Measurements from ENCODE around the gene GOLGA6C.
"Not testable (repeated sequence)": the region's sequence is repeated elsewhere in the genome, so short reads cannot be mapped to it uniquely, and the experiment has no call there.

GOLGA6C gene

DNA sequence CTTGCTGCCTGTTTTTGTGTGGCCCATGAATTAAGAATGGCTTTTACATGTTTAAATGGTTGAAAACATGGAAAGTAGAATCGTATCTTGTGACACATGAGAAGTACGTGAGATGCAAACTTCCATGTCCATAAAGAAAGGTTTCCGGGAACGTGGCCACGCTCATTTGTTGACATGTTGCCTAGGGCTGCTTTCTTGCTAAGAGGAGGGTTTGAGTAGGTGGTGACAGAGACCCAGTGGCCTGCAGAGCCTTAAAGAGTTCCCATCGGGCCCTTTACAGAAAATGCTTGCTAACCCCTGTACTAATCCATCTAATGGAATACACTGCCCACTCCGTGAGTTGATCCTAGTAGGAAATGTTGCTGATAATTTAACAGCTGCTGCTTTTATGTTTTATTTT is 31.0 kb upstream of the GOLGA6C start:
- H3K4me3 ChIP-seq (ENCODE audit: low read depth, low read length); DNase-seq (ENCODE audit: low read depth): not testable (repeated sequence)

DNA sequence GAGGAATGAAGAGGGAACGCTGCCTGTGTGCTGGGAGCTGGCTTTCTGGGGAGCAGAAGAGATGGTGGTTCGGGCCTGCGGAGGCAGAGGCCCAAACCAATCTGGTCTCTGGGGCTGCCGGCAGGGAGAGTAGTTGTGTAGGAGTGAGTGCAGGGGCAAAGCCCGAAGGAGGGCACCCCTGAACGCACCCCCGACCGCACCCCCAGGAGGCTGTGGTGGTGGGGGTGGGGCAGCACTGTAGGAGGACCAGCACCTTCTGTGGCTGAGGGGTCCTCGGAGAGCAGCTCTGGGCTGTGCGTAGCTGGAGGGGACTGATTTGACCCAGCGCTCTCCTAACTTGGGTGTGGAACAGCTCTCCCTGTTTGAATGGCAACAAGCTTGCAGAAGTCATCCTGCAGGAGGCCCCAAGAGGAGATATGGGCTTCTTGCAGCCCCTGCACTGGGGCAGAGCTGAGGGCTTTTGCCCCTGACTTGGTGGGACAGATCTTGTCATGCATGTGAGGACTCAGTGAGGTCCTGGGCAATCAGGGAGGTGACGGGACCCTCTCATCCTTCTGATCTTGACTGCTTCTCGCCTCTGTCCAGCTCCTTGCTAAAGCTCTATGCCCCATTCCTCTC is 30.4 kb upstream of the GOLGA6C start:
- no peak for DNase-seq (ENCODE audit: low read depth)
- no peak overlapping the region for H3K4me3 ChIP-seq (ENCODE audit: low read depth, low read length)

DNA sequence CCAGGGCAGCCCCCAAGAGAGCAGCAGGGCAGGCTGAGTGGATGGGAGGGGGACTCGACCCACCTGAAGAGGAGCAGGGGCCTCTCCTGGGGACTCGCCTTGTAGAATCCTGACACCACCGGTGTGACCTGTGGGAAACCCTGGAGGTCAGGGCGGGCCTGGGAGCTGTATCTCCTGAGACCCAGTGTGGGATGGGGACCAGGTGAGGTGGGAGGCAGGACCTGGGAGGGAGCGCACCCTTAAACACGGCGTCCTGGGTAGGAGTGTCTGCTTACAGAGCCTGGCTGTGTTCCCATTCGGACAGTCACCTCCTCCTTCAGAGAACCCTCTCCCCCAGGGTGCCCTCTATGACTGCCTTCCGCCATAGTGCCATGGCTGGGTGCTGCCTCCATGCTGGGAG is 29.3 kb upstream of the GOLGA6C start:
- no peak for DNase-seq (ENCODE audit: low read depth)

DNA sequence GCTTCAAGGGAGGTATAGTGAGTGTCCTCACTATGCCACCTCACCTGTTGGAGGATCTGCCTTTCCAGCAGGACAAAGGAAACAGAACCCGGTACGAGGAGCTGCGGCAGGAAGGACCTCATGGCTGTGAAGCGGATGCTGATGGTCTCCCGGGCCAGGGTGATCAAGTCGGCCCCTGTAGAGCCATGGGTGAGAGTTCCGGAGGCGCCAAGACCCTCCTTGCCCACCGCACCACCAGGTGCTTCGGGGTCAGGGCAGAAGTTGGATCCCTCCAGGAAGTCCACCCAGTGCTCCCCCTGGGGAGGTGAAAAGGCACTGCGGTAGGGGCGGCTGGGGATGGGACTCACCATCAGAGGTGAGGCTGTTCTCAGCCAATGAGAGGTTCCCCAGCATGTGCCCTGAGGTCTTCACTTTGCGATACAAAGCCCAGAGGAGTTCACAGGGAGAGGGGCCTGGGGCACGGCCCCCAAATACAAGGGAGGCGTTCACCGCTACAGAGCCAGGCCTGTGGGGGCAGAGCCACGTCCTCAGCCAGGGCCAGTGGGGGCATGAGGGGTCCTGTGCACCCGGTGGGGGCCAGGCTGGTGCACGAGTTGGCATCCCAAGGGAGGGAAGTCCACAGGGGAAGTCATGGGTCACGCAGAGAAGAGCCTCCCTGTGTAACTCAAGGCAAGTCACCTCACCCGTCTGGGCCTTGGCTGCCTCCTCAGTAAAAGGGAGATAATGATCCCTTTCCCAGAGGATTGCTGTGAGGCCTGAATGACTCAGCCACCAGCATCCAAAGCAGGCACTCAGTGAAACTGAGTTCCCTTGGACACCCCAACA is 28.7 kb upstream of the GOLGA6C start:
- no peak for DNase-seq (ENCODE audit: low read depth)
- no peak overlapping the region for H3K4me3 ChIP-seq (ENCODE audit: low read depth, low read length)

More for the DNA sequence above, 29.3 kb upstream of the GOLGA6C start:
- no peak overlapping the region for H3K4me3 ChIP-seq (ENCODE audit: low read depth, low read length)

DNA sequence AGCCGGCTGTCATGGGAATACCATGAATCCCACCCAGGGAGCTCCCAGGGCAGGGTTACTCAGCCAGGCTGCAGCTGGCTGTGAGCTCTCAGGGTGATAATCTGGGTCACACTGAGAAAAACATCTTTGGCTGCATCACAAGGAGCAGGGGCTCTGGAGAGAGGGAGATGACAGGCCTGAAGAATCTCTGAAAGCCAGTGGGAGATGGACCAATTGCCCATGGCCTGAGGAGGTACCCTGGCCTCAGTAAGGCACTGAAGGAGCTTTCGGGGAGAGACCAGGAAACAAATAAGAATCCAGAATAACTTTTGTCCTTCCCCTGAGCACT is 28.2 kb upstream of the GOLGA6C start:
- no peak for DNase-seq (ENCODE audit: low read depth)
- H3K4me3 ChIP-seq (ENCODE audit: low read depth, low read length) = no peak overlapping the region

DNA sequence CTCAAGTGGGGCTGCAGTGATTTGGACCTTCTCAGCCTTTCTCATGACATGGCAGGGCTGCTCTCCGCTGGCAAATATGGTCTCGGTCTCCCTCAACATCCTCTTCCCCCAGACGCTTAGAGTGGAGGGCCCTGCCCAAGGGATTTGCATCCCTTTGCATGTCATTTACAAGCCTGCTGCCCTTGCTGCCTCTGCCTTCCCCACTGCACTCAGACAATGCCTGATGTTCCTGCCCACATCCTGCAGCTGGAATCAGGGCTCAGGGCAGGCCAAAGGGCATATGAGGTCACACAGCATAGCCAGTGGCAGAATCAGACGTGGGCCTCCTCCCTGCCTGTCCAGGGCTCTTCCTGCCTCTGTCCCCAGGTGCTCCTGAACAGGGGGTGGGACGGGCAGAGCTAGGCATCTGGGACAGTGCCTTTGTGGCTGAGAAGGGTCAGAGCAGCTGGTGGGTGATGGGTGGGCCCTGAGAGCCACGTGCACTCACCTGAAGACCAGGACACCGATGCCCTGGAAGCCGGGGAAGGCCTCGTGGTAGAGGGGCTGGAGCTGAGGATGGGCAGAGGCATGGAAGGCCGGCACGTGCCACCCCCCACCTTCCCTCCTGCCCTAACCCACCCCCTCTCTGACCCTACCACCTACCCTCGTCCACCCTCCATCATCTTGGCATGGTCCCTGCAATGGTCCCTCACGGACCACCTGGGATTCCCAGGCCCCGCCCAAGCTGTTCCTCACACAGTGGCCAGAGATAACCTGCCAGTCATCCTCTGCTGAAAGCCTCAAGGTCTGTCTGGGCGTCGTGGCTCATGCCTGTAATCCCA is 27.4 kb upstream of the GOLGA6C start:
- no peak for DNase-seq (ENCODE audit: low read depth)
- no peak overlapping the region for H3K4me3 ChIP-seq (ENCODE audit: low read depth, low read length)

DNA sequence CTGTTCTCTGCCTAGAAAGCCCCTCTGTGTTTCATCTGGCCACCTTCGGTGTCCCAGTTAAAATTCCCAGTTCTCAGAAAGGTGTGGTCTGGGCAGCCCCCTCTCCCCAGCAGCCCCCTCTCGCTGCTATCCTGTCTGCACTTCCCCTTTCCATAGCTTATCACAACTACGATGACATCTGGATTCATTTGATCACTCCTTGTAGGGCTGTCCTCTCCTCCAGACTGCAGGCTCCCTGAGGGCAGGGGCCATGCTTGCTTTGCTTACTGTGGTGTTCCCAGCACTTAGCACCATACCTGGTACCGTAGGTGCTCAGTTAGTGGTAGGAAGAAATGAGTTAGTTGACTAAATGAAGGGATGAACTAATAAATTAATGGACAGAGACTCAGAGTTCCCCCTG is 26.3 kb upstream of the GOLGA6C start:
- no peak for DNase-seq (ENCODE audit: low read depth)
- no peak overlapping the region for H3K4me3 ChIP-seq (ENCODE audit: low read depth, low read length)

DNA sequence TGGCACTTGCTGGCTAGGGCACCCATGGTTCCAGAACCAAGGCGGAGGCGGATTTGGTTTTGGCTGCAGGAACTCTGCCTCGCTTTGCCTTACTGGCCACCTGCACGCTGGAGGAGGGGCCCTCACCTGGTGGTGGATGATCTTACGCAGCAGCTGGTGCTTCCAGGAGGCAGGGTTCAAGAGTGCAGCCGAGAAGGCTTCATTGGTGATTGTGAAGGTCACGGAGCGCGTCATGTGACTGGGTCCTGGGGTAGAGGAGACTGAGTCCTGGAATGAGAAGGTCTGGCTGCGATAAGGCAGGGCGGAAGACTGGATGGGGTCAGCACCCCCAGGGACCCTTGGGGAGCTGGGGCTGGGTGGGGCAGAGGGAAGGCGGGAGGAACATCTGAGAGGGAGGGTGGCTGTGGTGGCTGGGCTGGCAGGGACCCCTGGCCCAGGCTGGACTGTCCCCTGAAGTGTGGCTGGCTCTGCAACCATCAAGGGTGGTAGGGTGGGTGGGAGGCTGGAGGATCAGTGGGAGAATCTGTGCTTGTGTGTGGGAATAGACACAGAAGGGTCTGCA is 25.8 kb upstream of the GOLGA6C start:
- no peak overlapping the region for H3K4me3 ChIP-seq (ENCODE audit: low read depth, low read length)

DNA sequence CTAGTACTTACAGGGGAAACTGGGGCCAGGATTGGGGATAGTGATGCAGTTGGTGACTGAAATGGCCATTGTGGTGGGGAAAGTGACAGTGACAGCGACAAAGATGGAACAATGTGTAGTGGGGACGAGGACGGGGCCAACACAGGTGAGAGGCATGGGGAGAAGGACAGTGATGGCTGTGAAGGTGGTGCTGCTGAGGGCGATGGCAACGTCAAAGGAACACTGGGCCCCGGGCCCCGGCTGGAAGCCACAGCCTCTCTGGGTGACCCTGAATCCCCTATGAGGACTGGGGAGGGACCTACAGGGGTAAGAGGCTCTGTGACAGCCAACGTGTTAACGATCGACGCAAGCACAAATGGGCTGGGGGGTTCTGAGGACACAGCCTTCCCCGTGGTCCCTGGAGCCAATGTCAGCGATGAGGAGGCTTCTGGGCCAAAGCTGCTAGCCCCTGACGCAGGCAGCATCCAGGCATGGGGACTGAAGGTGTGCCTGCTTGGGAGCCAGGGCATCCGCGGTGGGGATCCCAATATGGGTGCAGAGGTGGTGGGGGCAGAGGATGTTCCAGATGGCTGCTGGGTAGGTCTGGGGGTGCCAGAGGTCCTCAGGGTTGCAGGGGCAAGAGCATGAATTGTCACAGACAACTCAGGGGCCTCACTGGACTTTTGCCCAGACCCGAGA is 25.2 kb upstream of the GOLGA6C start:
- no peak for DNase-seq (ENCODE audit: low read depth)
- no peak overlapping the region for H3K4me3 ChIP-seq (ENCODE audit: low read depth, low read length)

More for the DNA sequence above, 25.8 kb upstream of the GOLGA6C start:
- DNase-seq (ENCODE audit: low read depth) = no peak

DNA sequence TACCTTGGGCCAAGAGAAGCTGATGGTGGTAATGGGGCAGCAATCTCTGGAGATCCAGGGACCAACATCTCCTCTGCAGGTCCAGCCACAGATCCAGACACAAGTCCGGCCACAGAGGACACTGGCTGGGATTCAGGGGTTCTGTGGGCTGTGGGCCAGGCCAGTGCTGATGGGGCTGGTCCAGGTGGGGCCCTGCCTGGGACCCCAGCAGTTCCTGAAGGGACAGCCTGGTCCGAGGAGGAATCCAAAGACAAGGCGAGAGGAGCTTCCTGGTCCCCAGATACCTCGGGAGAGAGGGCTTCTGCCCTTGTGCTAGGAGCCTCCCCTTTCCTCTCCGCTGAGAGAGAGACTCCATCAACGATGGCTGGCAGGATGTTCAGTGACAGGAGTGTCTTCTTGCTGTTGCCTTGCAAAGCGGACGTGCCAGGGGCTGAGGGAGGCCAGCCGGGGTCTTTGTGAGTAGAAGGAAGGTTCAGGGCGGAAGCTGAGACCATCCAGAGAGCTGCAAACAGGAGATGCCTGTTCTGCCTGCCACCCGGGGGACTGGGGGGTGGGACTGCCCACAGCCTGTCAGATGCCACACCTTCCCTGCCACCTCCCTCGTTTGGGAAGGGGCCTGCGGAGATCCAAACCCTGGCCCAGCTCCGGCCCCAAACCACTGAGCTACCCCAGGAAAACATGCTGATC is 24.5 kb upstream of the GOLGA6C start:
- no peak for DNase-seq (ENCODE audit: low read depth)

DNA sequence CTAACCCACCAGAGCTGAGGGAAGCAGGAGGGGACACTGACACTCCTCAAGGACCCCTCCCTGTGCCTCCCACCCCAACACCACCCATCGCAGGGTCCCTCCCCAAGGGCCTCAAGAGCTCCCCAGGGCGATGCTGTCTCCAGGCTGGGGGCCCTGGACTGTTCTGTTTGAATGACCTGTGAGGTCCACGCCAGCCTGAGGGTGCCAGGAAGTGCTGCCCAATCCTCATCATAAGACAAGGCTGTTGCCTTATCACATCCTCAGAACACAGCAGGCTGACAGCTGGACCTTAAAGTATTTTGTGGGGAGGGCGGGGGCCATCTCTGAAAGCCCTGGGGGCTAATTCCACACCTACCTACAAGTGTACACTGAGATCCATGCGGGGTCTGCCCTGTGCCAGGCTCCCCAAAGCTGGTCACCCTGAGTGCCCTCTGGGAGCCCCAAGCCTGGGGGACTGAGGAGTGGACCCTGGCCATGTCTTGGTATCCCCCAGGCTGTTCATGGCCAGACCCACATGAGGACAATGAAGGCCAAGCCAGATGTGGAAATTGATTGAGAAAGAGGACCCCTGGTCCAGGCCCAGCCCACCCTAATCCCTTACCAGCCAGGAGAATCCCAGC is 23.8 kb upstream of the GOLGA6C start:
- DNase-seq (ENCODE audit: low read depth) = no peak
- no peak overlapping the region for H3K4me3 ChIP-seq (ENCODE audit: low read depth, low read length)

More for the DNA sequence above, 24.5 kb upstream of the GOLGA6C start:
- no peak overlapping the region for H3K4me3 ChIP-seq (ENCODE audit: low read depth, low read length)

DNA sequence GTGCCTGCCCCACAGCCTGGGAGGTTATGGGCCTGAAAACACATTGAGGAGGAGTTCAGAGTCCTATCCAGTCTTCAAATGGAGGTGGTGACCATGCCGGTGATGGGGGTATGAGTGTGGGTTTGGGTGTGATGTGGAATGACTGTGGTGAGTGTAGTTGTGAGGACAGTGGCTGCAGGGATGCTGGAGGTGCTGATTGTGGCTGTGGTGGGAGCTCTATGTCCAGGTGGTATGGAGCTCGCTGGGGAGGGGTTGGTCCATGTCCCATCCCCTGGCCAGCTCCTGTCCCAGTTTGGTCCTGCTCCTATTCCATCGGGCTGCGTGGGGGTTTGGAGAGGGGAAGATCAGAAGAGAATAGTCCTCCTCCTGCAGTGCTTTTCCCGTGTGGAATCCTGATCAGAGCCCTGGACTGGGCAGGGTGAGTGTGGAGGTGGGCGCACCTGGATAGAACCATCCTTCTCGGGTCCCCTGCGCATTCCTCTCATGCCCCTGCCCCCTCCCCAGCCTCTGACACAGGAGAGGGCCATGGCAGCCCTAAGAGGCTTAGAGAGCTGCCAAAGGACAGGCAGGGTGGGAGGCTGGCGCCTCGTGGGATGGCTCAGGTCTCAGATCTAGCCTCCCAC is 23.0 kb upstream of the GOLGA6C start:
- DNase-seq (ENCODE audit: low read depth) = no peak
- H3K4me3 ChIP-seq (ENCODE audit: low read depth, low read length) = no peak overlapping the region

DNA sequence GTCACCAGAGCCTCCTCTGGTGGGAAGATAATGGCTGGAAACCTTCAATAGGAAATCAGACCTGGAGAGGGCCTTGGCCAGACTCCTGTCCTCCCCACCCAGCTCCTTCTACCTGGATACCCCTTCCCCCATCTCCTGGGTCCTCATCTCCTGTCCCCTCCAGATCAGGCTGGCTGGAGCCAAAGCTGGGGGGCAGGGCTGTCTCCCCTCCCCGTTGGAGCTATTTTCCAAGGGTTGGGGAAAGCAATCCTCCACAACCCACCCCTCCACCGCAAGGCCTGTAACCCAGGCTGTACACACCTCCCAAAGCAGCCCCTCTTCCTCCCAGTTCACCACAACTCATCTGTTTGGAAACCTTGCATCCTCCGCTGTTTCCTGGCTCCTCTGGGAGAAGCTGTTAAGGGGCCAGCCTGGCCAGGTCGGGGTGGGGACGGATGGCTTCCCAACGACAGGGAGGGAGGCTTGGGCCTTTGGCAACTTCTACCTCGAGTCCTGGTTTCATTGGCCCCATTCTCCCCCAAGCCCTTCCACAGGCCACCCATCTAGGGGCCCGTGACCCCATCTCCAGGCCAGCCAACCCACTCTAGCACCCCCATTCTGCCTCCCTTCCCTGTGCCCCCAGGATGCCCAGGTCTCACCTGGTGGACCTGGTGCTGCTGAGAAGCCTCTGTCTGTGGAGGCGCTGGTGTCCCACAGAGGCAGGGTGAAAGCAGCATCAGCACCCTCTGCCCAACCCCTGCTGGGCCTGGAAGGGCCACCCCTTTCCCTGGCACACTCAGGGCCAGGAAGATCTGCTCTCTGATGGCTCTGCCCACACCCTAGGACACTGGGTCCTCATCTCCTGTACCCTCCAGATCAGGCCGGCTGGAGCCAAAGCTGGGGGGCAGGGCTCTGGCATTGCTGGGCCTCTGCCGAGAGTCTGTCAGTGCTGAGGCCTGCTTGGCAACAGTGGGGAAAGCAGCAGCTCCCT is 22.1 kb upstream of the GOLGA6C start:
- no peak overlapping the region for H3K4me3 ChIP-seq (ENCODE audit: low read depth, low read length)

DNA sequence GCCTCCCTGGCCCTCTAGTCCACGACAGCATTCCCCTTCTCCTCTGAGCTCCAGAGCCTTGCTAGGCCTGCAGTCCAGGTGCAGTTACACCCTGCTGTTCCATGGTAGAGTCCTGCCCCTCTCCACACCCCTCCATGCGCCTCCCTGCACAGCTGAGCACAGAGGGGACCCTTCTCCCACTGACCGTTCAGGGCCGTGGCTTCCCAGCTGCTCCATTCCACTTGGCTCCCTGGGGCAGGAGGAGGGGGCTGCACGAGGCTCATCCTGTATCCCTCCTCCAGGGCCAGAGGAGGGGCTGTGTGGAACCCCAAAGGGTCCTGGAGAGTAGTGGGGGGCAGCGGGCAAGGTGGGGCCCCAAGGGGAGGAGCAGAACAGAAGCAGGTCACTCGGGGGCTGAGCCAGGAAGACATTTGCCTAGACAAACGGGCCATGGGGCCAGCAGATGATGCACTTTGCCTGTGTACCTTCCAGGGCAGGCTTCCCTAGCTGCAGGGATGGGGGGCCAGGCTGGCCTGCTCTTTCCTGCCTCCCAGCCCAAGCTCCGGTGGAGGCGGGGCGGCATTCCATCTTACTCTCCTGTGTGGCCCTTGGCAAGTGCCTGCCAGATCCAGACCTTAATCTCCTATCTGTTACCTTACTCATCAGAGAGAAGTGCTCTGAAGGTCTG is 20.7 kb upstream of the GOLGA6C start:
- H3K4me3 ChIP-seq (ENCODE audit: low read depth, low read length) = no peak overlapping the region

More for the DNA sequence above, 22.1 kb upstream of the GOLGA6C start:
- no peak for DNase-seq (ENCODE audit: low read depth)

DNA sequence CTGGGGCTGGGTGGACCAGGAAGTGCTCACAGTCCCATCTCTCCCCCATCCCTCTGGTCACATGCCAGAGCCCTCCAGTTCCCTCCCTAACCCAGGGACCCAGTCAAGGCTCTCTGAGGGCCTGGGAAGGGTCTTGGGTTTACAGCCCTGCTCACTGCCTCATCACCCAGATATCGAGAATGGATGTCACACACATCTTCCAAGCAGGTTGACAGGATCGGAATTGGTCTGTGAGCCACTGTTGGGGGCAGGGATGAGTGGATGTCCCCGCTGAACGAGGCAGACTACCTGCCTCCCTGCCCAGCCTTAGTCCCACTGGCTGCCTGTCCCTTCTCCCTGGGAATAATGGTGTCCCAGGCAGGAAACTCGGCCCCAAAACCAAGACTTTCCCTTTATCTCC is 20.0 kb upstream of the GOLGA6C start:
- DNase-seq (ENCODE audit: low read depth) = no peak
- H3K4me3 ChIP-seq (ENCODE audit: low read depth, low read length) = no peak overlapping the region

More for the DNA sequence above, 20.7 kb upstream of the GOLGA6C start:
- no peak for DNase-seq (ENCODE audit: low read depth)

DNA sequence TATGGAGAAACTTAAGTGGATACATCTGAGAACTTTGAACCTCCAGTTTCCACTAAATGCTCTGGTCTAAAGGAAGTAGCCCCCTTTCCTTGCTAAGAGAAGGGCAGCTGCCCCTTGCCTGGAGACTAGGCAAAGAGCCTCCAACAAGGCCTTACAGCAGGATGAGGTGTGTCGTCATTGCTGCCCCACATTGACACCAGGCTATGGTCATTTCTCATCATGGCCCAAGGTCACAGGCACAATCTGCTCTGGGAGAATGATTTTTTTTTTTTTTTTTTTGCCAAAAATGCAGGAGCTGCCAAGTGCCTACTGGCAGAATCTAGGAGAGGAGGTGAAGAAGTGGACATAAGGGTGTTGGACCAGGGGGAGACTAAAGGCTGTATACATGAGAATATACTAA is 12.4 kb upstream of the GOLGA6C start:
- DNase-seq (ENCODE audit: low read depth) = not testable (repeated sequence)

More for the DNA sequence above, 12.4 kb upstream of the GOLGA6C start:
- not testable (repeated sequence) for H3K4me3 ChIP-seq (ENCODE audit: low read depth, low read length)

All from skeletal muscle cell (primary cell).